ENCODE data around the gene PTPRG.

Gene PTPRG

DNA sequence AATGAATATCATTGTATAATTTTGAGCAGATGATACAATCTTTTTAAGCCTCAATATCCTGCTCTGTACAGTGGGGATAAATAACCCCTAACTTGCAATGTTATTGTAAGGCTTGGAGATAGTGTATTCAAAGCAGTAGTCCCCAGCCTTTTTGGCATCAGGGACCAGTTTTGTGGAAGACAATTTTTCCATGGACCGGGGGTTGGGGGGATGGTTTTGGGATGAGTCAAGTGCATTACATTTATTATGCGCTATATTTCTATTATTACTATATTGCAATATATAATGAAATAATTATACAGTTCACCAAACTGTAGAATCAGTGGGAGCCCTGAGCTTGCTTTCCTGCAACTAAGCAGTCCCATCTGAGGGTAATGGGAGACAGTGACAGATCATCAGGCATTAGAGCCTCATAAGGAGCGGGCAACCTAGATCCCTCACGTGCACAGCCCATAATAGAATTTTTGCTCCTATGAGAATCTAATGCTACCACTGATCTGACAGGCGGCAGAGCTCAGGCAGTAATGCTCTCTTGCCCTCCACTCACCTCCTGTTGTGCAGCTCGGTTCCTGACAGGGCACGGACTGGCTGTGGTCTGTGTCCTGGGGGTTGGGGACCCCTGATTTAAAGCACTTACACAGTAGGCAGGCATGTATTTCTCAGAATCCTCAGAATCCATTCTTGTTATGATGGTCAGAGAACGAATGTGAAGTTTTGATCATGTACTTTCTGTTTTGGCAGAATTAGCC, 102.2 kb downstream of the PTPRG start:
- DNase-seq, result no peak

GRCh38 chr3:61664105-61664482, 102.7 kb downstream of the PTPRG start:
- no peak for DNase-seq

GRCh38 chr3:61665121-61665520, 103.8 kb downstream of the PTPRG start:
- DNase-seq, result no peak

DNA sequence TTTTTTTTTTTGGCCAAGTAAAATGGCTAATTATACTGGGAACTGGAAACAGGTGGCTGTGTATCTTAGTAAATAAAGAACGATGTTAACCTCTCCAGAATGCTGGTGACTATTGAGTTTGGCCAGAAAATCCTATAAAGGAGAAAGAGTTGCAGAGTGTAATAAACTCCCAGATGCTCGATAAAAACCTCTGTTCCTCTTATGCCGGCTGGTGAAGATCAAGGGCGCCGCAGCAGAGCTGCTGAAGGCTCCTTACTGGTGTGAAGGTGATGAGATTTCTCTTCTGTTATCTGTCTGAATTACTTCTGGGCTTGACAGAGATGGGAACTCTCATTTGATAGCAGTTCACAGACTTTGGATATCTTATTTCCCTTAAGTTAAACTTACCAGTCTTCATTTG, 104.6 kb downstream of the PTPRG start:
- no peak for DNase-seq

DNA sequence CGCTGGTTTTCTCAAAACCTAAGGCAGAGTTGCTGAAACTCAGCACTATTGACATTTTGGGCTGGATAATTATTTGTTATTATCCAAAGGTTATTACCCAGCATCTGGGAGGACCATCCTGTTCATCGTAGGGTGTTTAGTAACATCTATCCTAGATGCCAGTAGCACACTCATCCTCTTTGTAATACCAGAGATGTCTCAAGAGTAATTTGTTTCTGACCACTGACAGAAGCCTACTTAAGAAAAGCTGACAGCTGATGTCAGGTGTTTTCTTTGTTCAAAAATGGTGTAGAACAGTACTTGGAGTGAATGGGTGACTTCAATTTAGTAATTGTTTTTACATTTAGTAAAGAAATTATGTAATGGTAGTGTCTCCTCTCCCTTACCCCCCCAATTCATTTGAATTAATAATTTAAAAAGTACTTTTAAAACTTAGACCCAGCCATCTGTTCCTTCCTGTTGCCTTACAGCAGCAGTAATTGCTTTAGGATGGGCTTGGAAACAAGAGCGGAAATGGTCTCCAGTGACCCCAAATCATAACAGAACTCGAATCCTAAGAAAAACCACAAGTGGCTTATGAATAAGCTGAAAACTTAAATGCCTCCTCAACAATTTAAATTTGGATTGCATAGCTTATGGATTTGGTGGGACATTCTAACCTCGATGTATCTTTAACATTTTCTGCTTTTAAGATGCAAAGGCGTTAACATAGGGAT, 105.4 kb downstream of the PTPRG start:
- DNase-seq, result peak; percentile 37

DNA sequence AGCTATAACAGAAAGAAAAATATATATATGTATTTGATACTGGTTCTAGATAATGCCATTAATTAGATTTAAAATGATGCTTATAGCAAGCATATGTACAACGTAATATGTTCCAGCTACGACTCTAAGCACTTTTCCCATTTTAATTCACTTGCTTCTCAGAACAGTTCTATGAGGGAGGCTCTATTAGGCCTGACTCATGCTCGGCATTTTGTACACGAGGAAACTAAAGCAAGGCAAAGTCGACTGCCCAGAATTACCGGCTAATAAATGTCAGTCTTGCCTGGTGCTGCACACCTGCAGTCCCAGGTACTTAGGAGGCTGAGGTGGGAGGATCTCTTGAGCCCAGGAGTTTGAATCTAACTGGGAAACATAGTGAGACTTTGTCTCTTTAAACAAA, 106.0 kb downstream of the PTPRG start:
- no peak for DNase-seq

GRCh38 chr3:61667814-61668213, 106.4 kb downstream of the PTPRG start:
- no peak for DNase-seq

DNA sequence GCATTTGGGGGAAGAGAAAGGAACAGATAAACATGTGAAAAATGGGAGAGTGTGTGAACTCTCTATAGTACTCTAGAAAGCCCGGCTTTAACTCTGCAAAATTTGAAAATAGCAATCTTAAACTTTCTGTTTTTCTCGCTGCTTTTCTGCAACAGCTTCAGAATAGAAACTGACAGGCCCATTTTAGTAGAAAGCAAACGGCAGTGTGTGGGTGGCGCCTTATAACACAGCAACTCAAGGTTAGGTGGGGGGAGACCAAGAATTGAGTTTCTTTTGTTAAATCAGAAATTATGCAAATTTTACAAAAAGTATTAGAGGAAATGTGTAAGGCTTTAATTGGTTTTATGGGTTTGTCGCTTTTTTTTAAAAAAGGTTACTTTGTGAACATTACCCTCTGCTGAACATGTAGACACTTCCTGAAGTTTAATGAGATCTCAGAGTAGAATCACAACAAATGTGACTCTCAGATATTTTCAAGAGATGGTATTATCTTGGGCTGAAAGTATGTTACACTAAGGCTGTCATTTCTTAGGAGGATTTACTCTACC, 107.0 kb downstream of the PTPRG start:
- no peak for DNase-seq

DNA sequence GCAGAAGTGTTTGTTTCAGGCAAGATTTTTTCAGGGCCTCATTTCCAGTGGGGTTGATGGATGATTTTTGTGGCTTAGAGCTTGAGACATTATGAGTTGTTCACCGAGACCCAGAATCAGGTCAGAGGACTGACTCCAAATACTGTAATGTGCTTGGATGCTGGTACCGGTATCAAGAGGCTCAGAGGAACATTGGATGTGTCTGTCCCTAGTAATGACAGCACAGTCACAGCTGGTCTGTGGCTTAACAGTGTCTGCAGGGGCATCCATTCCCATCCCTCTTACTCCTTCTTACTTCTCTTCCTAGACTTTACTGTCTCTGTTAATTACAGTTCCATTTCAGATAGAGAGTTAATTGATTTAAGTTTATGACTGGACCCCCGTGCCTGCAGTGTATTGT, 107.8 kb downstream of the PTPRG start:
- DNase-seq, result no peak

- DNase-seq, result no peak
Measured at GRCh38 chr3:61669668-61670299, 108.4 kb downstream of the PTPRG start.

- DNase-seq, result no peak
Measured at GRCh38 chr3:61673651-61674050, 112.3 kb downstream of the PTPRG start.

GRCh38 chr3:61674596-61674995, 113.2 kb downstream of the PTPRG start:
- no peak for DNase-seq

DNA sequence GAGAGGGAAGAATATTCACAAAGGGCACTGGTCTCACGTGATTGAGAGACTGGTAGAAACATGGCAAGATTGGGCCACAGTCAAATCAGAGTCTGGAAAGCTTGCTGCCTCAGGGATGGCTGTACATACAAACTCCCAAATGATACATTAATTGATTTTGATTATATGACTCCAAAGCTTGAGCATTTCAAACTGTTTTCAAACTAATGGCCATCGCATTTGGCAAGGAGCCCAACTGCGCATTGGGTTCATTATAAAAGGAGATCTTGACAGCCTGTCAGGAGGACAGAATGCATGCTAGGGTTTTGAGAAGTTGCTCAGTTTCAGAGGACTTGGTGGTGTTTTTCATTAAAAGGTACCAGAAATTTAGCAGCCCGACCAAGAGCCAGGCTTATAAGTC, 117.7 kb downstream of the PTPRG start:
- DNase-seq, result no peak

- no peak for DNase-seq
Measured at GRCh38 chr3:61680617-61681016, 119.2 kb downstream of the PTPRG start.

DNA sequence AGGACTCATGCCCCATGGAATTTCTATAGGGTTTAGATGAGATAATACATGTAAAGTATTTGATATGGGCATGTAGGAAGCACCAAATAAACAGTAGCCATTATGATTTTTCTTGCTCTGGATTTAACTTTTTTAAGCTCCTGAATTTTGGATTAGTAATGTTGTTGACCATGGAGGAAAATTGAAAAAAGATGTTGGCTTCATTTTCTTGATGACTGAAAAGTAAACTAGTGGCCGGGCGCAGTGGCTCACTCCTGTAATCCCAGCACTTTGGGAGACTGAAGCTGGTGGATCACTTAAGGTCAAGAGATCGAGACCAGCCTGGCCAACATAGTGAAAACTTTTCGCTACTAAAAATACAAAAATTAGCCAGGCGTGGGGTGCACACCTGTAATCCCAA, 120.3 kb downstream of the PTPRG start:
- DNase-seq, result no peak

DNA sequence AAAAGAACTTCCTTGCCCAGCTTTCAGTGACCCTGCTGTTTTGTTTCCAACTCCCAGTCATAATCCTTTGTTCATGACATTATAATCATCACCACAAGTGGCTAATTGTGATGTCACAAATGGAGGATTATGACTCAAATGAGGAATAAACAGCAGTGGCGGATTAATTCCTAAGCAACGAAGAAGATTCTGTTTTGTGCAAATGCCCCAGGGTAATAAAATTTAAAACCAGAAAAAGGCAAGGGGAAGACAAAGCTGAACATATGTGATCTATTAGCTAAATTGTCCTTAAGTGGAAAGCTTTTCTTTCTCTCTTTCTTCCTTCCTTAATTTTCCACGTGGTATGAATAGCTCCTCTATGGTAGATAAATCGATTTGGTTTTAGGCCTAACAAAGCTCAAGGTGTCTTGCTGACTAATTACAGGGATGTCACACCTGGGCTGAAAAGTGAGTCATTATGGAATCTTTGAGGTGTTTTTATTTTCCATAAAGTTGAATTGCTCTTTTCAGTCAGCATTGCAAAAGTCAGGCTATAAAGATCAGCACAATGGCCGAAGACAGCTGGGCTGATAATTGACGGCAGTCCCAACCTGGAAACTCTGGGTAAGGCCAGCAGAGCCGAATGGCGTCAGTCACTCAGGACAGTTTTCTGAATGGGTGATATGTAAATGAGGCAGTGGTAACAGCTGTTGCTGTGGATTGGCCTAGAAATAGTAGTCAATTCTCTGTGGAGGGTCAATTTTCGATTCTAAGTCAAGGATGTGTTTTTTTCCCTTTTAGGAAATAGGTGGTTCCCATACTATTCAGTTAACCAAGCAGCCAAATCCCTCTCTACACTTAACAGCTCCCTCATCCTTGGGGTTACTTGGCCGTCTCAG, 121.5 kb downstream of the PTPRG start:
- no peak for DNase-seq

DNA sequence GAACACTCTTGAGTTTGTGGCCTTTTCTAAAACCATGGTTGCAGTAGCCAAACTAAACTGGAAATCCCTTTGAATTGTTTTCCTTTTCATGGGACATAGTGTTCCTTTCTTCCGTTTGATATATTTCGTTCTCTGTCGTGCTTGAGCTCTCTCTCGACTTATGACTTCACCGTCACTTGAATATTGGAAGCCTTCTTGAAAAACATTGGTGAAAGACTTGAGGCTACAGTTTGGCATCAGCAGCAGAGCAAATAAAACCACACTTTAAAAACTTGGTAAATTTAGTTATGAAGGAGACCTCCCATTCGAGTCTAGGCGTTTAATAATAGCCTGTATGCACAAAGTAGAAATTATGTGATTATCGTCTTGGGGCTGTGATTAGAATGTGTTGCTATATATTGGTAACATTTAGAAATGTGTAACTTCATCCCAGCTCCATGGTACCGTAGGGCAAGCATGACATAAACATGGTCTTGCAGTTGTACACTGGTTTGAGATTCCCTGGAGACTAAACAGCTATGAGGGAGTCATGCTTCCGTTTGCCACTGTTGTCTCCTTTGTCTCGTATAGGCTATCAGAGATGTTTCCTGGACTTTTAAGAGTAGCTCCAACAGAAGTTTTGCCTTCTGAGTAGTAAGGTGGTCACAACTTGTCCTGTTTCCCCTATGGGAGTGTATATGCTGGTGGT, 122.3 kb downstream of the PTPRG start:
- DNase-seq, result no peak

DNA sequence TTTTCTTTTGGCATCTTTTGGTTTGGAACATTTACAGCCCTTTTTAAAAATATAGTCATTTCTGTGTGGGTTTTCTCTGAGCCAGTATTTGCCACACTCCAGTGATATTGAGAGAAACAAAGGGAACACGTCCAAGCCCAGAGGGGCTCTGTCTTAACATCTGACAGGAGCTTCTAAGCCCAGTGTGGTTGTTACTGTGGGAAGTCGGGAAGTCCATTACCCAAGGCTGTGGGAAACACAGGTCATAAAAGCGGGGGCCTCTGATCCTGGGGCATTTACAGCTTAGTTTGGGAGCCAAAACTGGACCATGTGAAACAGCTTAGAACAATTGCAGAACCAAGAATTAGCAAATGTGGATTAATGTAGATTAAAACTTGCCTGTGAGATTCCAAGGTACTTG, 123.0 kb downstream of the PTPRG start:
- no peak for DNase-seq

GRCh38 chr3:61685755-61686154, 124.4 kb downstream of the PTPRG start:
- DNase-seq, result no peak

DNA sequence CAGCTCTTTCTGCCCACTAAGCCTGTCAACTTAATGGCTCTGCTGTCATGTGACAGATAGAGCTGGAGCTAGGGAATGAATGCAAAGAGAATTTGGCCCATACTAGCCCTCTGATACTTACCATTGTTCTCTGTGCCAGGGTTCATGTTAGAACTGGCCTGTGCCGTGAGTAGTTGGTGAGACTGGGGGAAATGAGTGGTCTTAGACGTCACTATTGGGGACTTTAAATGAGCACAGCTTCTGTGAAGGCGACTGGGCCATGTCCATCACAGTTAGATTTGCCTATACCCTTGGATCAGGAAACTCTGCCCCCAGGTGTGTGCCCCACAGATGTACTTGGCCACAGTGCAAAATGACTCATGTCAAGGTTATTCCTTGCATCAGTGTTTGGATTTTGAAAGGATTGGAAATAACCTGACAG, 124.9 kb downstream of the PTPRG start:
- no peak for DNase-seq

GRCh38 chr3:61687206-61687605, 125.8 kb downstream of the PTPRG start:
- DNase-seq, result no peak

DNA sequence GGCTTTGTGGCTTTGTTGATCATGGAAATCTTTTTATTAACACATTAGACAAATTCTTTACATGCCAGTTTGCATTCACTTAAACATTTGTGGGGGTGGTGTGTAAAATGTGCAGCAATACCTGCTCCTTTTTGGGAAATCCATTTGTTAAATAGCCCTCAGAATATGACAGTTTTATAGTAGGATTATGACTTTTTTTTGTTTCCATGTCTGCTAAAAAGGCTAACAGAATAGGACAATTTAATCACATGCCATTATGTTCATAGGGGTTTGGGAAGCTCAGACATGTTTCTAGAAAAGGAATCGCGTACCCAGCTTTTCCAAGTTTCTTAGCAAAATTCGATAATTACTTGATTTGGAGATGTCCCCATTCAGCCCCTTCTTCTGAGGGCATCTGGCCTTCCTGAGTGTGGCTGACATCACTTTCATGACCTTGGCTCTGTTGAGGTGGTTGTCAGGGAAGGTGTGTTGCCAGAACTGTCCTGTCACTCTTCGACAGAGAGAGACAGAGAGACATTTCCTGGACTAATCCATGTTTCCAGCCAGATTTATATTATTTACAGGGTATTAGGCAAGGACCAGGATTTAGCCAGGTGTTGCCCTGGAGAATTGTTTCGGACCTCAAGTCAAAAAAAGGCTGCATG, 126.4 kb downstream of the PTPRG start:
- DNase-seq, result no peak

Measured in MV-4-11 (cell line).